Activated CD8-positive, alpha-beta memory T cell treated with anti-CD3 and anti-CD28 coated beads, Interleukin-2, amount 50 U/mL, for 4 hours (primary cell): ENCODE data around the gene PTPN23.
"Not testable (repeated sequence)": the region's sequence is repeated elsewhere in the genome, so short reads cannot be mapped to it uniquely, and the experiment has no call there.

ENCODE experiments used
- DNase-seq: peaks from one replicate; pipeline ENCODE4 v3.0.0-alpha.2; 2020

The PTPN23 gene

GRCh38 chr3:47380601-47381316 lies at the start of gene PTPN23:
Gene PTPN23 (plus strand): TSS chr3:47381021. CDS start chr3:47381097, 76 bp downstream.
- peak; percentile 97 for DNase-seq

DNA sequence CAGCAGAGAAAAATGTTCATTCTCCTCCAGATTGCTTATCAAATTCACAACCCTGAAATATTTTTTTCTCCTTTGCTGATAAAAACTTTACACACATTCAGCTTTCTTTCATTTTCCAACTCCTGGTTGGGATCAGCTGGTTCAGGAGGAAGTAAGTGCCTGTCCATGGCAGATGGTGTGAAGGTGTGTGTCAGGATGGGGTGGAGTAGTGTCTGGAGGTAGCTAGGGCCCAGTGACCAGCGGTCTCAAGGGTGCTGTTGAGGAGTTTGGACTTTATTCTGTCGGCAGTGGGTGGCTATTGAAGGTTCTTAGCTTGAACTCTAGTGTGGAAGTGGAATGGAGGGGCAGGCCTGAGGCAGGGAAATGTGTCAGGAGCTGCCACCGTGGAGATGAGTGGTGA lies 46.9 kb upstream of the PTPN23 start:
- DNase-seq: no peak

DNA sequence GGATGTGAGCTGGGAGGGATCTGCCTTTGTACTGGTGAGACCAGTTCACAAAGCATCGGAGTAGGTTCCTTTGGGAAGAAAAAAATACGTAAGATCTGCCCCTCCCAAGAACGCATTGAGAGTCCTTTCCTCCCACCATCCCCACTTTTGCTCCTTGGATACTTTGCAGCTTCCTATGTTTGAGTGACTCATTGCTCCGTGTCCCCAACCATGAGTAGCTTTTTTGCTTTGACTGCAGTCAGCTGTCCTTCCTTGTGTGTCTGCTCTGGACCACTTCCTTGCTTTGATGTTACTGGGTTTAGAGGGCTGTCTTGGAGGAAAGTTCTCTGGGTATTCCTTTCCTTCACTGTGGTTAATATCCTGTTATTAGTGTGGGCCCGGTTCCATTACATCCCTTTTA lies 43.2 kb upstream of the PTPN23 start:
- no peak for DNase-seq

DNA sequence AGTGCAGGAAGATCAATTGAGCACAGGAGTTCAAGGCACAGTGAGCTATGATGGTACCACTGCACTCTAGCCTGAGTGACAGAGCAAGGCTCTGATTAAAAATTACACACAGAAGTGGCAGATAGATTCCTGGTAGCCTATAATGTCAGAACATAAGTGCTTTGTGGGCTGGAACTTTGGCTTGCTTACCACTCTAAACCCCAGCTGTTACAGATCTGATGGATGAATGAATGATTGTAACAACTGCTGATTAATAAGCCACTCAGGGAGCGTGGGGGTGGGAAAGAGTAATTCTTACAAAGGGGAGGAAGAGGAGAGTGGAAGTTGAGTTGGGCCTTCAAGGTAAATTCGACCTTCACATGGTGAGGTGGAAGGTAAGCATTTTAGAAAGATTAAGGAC lies 40.9 kb upstream of the PTPN23 start:
- DNase-seq: no peak

- no peak for DNase-seq
Measured at GRCh38 chr3:47340866-47341265, 40.0 kb upstream of the PTPN23 start.

DNA sequence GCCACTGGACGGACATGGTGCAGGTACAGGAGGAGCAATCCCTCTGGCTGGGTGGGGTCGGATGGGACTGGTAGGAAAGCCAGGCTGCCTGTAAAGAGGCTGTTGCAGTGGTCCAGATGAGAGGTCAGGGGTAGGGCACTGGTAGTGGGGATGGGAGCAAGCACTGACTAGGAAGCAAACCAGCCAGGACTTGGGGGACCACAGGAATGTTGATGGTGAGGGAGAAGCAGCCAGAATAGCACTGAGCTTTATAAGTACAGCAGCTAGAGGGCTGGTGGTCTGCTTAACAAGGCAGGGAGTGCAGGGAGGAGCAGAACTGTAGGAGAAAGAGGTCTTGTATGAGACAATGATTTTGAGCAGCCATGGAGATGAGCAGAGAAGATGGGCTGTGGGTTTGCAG lies 38.7 kb upstream of the PTPN23 start:
- DNase-seq: no peak

- no peak for DNase-seq
Measured at GRCh38 chr3:47342812-47343211, 38.0 kb upstream of the PTPN23 start.

DNA sequence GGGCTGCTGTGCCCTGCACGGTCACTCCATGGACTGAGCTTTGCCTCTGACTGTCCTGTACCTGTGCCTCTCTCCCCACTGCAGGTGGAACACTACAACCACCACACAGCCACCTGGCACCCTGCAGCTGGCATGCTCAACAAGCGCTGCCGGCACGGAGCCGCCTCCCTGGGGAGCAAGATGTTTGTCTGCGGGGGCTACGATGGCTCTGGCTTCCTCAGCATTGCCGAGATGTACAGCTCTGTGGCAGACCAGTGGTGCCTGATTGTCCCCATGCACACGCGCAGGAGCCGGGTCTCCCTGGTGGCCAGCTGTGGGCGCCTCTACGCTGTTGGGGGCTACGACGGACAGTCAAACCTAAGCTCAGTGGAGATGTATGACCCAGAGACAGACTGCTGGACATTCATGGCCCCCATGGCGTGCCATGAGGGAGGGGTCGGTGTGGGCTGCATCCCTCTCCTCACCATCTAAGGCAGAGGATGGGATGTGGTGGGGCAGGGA lies 37.3 kb upstream of the PTPN23 start:
- DNase-seq: no peak

DNA sequence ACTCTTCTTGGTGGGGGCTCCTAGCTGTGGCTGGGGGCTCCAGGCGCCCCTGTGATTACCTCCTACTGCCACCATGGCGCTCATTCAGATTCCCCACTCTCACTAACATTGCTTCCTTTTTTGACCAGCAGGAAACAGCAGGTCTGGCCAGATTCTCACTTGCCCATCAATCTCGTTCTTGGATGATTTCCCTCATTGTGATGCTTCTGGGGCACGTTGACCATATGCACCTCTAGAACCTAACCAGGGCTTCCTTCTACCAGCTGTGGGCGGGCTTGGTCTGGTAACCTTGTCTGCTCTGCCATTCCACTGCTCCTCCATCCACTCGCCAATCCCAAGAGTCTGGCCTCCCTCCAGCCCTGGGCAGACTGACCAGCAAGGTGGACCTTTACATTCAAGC lies 35.9 kb upstream of the PTPN23 start:
- no peak for DNase-seq

DNA sequence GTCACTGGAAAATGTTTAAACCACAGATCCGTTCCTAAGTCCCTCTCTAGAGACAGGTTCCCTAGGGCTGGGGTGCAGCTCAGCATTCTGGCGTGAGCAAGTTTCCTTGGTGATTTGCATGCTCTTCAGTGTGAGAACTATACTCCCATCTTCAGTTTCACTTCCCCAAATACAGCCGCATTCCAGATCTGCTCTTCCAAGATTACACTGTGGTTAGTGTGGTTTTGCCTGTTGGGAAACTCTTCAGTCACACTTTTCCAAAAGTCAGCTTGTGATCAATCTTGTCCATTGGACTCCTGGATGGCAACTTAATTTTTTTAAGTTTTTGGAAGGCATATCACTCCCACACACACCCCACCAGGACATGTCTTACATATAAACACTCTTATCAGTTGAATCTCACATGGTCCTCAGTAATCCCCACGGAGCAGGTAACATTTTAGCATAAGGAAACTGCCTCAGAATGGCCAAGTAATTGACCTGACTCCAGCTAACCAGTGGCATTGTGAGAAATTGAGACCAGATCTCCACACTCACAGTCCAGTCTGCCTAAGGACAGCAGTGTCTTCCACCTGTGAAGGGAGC lies 33.5 kb upstream of the PTPN23 start:
- no peak for DNase-seq

DNA sequence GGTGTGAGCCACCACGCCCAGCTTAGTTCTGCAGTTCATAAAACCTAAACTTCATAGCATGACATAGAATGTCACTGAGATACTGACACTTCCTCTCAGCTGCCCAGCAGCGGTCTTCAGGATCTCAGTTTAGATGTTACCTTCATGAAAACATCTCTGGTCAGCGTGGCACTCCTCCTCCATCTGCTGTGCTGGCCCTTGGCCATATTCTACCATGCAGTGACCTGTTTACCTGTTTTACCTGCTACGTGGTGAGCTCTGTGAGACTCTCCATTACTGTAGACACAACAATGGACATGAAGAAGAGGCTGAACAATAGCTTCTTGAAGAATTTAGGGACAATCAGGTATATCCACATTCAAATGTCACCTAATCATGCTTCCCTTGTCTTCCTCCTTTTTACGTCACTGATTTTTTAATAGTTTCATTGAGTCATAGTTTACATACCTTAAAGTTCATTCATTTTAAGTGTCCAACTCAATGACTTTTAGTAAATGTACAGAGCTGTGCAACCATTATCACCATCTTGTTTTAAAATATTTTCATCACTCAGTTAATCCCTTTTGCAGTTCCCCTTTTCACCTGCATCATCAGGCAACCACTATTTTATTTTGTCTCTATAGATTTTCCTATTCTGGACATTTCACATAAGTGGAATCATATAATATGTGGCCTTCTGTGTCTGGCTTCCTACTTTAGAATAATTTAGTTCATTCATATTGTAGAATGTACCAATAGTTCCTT lies 32.2 kb upstream of the PTPN23 start:
- DNase-seq: no peak

- no peak for DNase-seq
Measured at GRCh38 chr3:47355010-47355409, 25.8 kb upstream of the PTPN23 start.

GRCh38 chr3:47356201-47356600 lies 24.6 kb upstream of the PTPN23 start:
- DNase-seq: no peak

GRCh38 chr3:47359323-47359722 lies 21.5 kb upstream of the PTPN23 start:
- DNase-seq: no peak

GRCh38 chr3:47360110-47360517 lies 20.7 kb upstream of the PTPN23 start:
- not testable (repeated sequence) for DNase-seq

GRCh38 chr3:47362701-47363100 lies 18.1 kb upstream of the PTPN23 start:
- no peak for DNase-seq

- no peak for DNase-seq
Measured at GRCh38 chr3:47365213-47366153, 15.3 kb upstream of the PTPN23 start.

DNA sequence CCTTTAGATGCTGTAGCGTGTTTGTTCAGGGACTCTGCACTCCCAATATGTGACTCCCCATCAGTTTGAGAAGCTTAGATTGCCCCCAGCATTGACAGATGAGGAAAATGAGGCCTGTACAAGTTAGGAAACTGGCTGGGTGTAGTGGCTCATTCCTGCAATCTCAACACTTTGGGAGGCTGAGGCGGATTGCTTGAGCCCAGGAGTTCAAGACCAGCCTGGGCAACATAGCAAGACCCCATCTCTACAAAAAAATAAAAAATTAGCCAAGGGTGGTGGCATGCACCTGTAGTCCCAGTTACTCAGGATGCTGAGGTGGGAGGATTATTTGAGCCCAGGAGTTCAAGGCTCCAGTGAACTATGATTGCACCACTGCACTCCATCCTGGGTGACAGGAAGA lies 14.0 kb upstream of the PTPN23 start:
- no peak for DNase-seq

GRCh38 chr3:47367631-47368030 lies 13.2 kb upstream of the PTPN23 start:
- DNase-seq: no peak

DNA sequence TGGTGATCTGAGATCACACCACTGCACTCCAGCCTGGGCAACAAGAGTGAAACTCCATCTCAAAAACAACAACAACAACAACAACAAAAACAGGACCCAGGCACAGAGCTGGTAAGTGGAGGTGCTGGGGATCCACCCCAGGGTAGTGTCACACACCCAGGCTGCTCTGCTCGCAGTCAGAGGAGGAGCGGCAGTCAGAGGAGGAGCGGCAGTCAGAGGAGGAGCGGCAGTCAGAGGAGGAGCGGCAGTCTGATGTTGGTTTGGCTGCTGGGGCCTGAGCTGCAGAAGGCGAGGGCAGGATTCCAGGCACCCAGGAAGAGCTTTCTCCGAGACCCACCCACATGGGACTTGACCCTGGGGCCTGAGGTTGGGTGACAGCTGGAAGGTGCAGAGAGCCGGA lies 10.8 kb upstream of the PTPN23 start:
- DNase-seq: not testable (repeated sequence)

DNA sequence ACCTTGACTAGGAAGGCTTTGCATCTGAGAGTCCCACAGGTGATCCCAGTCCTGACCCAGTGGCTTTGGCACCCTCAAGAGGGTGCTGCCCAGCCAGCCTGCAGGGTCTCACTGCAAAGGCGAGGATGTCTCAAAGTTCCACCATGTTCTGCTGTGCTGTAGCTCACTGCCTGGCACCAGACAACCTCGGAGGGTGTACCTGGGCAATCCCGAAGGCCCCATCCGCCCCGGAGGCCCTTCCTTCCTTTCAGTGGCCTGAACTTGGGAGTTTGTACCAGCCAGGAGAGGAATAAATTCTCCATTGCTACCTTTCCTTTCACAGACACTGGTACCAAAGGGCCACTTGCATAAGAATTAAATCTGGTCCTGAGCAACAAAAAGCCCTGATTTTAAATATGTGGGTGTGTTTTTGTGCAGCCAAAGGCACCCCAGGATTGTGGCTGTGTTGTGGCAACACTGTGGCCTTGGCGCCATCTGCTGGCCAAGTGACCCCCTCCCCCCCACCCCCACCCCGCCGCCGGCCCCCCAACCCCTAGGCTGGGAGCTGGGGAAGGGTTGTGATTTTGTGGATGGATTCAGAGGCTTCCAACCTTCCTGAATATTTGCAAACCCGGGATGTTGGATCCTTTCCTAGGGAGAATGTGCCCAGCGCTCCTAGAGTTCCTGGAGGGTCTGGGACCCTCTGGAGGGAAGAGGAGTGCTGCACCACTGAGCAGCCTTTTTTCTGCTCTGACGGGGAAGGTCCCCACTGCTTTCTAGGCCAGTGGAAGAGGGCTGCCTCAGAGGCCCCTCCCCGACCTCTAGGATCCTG lies 9.7 kb upstream of the PTPN23 start:
- DNase-seq: peak; percentile 24

- DNase-seq: no peak
Measured at GRCh38 chr3:47374587-47374986, 6.2 kb upstream of the PTPN23 start.
